ENCODE data around the gene ORMDL2. TPM values are rescaled to one million over a fixed set of nuclear protein-coding genes. Genes with fewer than 3 reads are reported as not detected.
A peak's percentile ranks its signal among the peaks of the same experiment; 100 is the strongest.
"Not testable (repeated sequence)": the region's sequence is repeated elsewhere in the genome, so short reads cannot be mapped to it uniquely, and the experiment has no call there.

The ORMDL2 gene
- total RNA-seq, 1 donor from 2014 or later = 26.0 TPM

- no peaks in the 10 kb centered on the region for H3K27me3 Mint-ChIP-seq (ENCODE audit: unreplicated experiment)
- H3K27ac Mint-ChIP-seq (ENCODE audit: unreplicated experiment) = peak overlapping the region; percentile 99
- peaks cover 17% of the 10 kb centered on the region for H3K36me3 Mint-ChIP-seq (ENCODE audit: unreplicated experiment)
- peaks cover 44% of the 10 kb centered on the region for H3K4me1 Mint-ChIP-seq (ENCODE audit: unreplicated experiment)
- peak; percentile 89 for DNase-seq (ENCODE audit: extremely low spot score, unreplicated experiment)
- H3K9me3 Mint-ChIP-seq (ENCODE audit: unreplicated experiment) = no peaks in the 10 kb centered on the region
- H3K4me3 Mint-ChIP-seq (ENCODE audit: unreplicated experiment) = peak overlapping the region; percentile 99
- no peak for TF ChIP-seq CTCF (IDR thresholded peaks at IDR 0.05)
Observed at GRCh38 chr12:55830601-55831446, 13.0 kb downstream of the ORMDL2 start.

GRCh38 chr12:55831447-55831815 lies 13.6 kb downstream of the ORMDL2 start:
- Mint-ChIP-seq H3K4me1 (ENCODE audit: unreplicated experiment) (peaks cover 40% of the 10 kb centered on the region), H3K27me3 (ENCODE audit: unreplicated experiment) (no peaks in the 10 kb centered on the region), H3K9me3 (ENCODE audit: unreplicated experiment) (no peaks in the 10 kb centered on the region), H3K27ac (ENCODE audit: unreplicated experiment) (peak overlapping the region; percentile 99), H3K36me3 (ENCODE audit: unreplicated experiment) (peaks cover 20% of the 10 kb centered on the region), H3K4me3 (ENCODE audit: unreplicated experiment) (peak overlapping the region; percentile 99)
- no peak for TF ChIP-seq CTCF (IDR thresholded peaks at IDR 0.05)
- no peak for DNase-seq (ENCODE audit: extremely low spot score, unreplicated experiment)

- no peak for DNase-seq (ENCODE audit: extremely low spot score, unreplicated experiment)
- Mint-ChIP-seq H3K27me3 (ENCODE audit: unreplicated experiment) (no peaks in the 10 kb centered on the region), H3K27ac (ENCODE audit: unreplicated experiment) (no peak overlapping the region), H3K4me3 (ENCODE audit: unreplicated experiment) (no peak overlapping the region), H3K9me3 (ENCODE audit: unreplicated experiment) (no peaks in the 10 kb centered on the region), H3K36me3 (ENCODE audit: unreplicated experiment) (peaks cover 12% of the 10 kb centered on the region), H3K4me1 (ENCODE audit: unreplicated experiment) (peaks cover 27% of the 10 kb centered on the region)
- TF ChIP-seq CTCF (IDR thresholded peaks at IDR 0.05) = no peak
Observed at GRCh38 chr12:55833056-55833455, 15.2 kb downstream of the ORMDL2 start.

- not testable (repeated sequence) for H3K27me3 Mint-ChIP-seq (ENCODE audit: unreplicated experiment); DNase-seq (ENCODE audit: extremely low spot score, unreplicated experiment); H3K27ac Mint-ChIP-seq (ENCODE audit: unreplicated experiment); H3K4me3 Mint-ChIP-seq (ENCODE audit: unreplicated experiment); H3K36me3 Mint-ChIP-seq (ENCODE audit: unreplicated experiment); H3K9me3 Mint-ChIP-seq (ENCODE audit: unreplicated experiment)
- peaks cover 22% of the 10 kb centered on the region for H3K4me1 Mint-ChIP-seq (ENCODE audit: unreplicated experiment)
Observed at GRCh38 chr12:55834400-55834799, 16.6 kb downstream of the ORMDL2 start.

GRCh38 chr12:55838361-55838760 lies 20.5 kb downstream of the ORMDL2 start:
- no peak overlapping the region for H3K27ac Mint-ChIP-seq (ENCODE audit: unreplicated experiment)
- H3K36me3 Mint-ChIP-seq (ENCODE audit: unreplicated experiment) = peaks cover 6% of the 10 kb centered on the region
- H3K9me3 Mint-ChIP-seq (ENCODE audit: unreplicated experiment) = no peaks in the 10 kb centered on the region
- no peak for TF ChIP-seq CTCF (IDR thresholded peaks at IDR 0.05)
- DNase-seq (ENCODE audit: extremely low spot score, unreplicated experiment) = no peak
- no peak overlapping the region for H3K4me3 Mint-ChIP-seq (ENCODE audit: unreplicated experiment)
- peaks cover 25% of the 10 kb centered on the region for H3K4me1 Mint-ChIP-seq (ENCODE audit: unreplicated experiment)
- no peaks in the 10 kb centered on the region for H3K27me3 Mint-ChIP-seq (ENCODE audit: unreplicated experiment)
